HG03457 (cell line): ENCODE results near the gene ACSF3.

Source experiments
- ATAC-seq: cut with Tn5 transposase; IDR thresholded peaks from one replicate; pipeline ENCODE4 v1.9.1; 2021; ENCODE audit warnings: moderate number of reproducible peaks; ENCODE audit not compliant: unreplicated experiment

ACSF3 gene

DNA sequence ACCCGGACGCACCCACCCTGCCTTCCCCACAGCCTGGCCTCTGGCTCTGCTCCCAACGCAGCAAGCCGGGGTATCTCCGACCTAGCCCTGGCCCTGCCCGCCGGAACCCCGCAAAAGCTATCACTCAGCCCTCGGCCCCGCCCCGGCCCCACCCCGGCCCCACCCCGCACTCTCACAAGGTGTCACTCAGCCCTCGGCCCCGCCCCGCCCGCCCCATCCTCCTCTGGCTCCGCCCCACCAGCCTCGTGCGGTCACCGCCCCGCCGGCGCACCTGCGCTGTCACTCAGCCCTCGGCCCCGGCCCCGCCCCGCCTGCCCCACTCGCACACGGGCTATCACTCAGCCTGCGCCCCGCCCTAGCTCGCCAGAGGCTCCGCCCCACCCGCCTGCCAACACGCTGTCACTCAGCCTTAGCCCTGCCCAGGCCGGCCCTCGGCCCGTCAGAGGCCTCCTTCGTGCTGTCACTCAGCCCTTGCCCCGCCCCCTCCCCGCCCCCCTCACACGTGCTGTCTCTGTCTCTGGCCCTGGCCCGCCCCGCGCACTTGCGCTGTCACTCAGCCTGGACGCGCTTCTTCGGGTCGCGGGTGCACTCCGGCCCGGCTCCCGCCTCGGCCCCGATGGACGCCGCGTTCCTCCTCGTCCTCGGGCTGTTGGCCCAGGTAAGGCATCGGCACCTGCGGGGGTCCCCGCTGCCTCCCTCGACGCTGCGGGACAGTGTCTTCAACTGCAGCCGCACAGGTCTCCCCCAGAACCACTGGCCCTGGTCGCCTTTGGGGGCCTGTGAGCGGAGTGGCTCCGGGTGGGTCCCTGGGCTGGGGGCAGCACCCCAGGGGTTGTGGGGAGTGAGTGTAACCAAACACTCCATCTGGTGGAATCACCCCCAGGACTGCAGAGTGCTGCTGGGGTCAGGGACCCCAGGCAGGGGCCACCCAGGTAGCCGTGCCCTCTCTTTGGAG is 77.8 kb downstream of the ACSF3 start, which contains the start of gene CDH15:
Gene CDH15, plus strand, starts transcription at position 533 of the 955 bp plus-strand sequence. Its CDS starts 84 bp downstream, at position 617.
- peak; percentile 65 for ATAC-seq

DNA sequence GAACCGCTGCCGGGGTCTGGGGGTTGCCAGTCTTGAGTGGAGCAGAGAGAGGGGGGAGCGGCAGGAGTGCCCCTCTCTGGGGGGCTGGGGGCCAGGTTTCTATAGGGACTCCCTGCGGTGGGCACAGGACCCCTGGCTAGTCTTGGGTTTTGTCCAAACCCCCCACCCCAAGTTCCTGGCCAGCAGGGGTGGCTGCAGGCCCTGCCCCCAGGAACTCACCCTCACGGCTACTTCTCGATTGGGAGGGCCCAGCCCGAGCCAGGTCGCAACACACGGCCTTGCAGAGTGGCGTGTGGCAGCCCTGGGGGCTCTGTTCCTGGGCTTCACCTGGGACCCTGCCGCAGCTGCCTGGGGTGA is 78.5 kb downstream of the ACSF3 start:
- ATAC-seq, result no peak

- ATAC-seq, result no peak
Measured at GRCh38 chr16:89172528-89173173, 79.0 kb downstream of the ACSF3 start.

GRCh38 chr16:89173174-89173921 is 79.7 kb downstream of the ACSF3 start:
- no peak for ATAC-seq

GRCh38 chr16:89174055-89174827 is 80.6 kb downstream of the ACSF3 start:
- no peak for ATAC-seq

DNA sequence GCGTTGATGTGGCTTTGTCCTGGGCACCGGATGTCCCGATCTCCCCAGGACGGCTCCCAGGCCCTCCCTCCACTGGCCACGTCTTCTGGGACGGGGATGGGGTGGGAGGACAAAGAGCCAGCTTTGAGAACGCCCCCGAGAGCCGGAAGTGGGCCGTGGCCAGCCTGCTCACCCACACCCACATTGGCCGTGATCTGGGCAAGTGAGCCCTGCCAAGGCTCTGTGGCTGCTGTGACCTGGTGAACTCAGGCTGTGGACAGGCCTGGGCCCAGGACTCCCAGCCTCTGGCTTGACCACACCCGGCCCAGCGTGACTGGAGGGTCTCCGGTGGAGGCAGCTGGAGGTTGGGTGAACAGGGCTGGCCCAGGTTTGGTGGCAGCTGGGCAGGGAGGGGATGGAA is 81.2 kb downstream of the ACSF3 start:
- ATAC-seq, result no peak

GRCh38 chr16:89175280-89176146 is 81.9 kb downstream of the ACSF3 start:
- no peak for ATAC-seq

GRCh38 chr16:89176147-89176690 is 82.6 kb downstream of the ACSF3 start:
- no peak for ATAC-seq

- no peak for ATAC-seq
Measured at GRCh38 chr16:89176717-89177116, 83.1 kb downstream of the ACSF3 start.

- no peak for ATAC-seq
Measured at GRCh38 chr16:89177501-89177900, 83.8 kb downstream of the ACSF3 start.

DNA sequence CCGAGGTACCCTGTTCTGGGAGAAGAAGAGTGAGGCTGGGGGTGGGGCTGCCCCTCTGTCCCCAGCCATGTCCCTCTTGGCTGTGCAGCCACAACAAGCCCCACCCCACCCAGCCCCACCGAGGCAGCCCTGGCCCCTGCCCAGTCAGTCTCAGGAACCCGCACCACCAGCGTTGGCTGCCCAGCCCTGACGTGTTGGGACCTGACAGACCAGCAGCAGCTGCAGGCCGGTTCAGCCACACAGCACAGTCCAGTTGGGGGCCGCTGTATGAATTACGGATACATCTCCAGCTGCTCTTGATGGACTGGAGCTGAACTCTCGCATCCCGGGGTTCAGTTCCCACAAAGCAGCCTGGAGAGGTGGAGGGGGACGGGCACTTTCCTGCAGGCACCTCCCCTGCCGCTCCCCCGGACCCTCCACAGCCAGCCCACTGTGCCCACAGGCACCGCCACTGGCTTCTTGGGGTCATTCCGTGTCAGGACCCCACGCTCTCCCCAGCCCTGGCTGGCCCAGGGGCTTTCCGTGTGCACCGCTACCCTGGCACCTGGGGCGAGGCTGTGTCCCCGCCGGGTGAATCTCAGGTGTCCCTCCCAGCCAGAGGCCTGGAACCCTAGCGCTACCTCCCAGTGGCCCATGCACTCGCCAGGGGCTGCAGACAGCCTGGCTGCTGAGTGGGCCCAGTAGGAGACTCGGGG is 84.9 kb downstream of the ACSF3 start:
- ATAC-seq, result no peak

DNA sequence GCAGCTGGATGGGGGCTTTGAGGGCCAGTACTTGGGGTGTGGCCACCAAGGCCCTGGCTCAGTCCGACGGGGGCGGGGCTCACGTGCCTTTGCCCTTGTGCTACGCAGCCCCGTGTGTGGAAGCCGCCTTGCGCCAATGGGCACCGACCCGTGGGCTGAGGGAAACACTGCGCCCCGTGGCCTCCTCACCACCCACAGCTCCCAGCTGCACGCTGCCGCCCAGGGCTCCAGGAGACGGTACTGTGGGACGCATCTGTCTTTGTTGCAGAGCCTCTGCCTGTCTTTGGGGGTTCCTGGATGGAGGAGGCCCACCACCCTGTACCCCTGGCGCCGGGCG is 85.5 kb downstream of the ACSF3 start:
- no peak for ATAC-seq

DNA sequence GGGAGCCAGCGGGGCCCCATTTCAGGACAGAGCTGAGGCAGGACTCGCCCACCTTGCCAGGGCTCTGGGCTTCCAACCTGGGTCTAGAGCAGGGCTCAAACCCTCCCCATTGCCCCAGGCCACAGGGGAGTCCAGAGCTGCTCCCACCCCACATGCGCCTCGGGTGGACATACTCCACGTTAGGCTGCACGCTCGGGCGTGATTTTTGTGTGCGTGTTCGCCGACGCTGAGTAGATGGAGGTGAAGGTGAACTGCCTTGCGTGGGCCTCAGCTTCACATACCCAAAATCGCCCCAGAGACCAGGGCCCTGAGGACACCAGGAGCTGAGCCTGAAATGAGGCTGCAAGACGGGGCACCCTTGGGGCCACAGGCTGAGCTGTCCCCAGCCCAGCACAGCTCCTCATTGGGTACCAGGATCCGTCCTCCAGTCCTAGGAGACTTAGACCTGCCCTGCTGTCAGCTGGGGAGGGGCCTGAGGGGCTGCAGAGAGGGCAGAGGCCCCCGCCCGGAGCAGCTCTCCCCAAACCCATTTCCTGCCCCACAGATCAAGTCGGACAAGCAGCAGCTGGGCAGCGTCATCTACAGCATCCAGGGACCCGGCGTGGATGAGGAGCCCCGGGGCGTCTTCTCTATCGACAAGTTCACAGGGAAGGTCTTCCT is 86.1 kb downstream of the ACSF3 start:
- no peak for ATAC-seq

DNA sequence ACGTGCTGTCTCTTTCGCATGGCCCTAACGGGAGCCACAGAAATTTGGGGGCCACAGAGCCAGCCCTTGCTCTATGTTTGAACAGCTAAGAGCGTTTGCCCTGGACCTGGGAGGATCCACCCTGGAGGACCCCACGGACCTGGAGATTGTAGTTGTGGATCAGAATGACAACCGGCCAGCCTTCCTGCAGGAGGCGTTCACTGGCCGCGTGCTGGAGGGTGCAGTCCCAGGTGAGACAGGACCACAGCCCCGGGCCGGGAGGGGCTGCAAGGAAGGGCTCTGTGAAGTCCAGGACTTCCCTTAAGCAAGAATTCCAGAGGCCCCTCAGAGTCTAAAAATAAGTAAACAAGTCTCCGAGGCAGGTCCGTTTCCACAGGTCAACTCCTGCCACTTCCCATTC is 89.8 kb downstream of the ACSF3 start:
- ATAC-seq, result no peak

- ATAC-seq, result no peak
Measured at GRCh38 chr16:89183975-89184676, 90.5 kb downstream of the ACSF3 start.

GRCh38 chr16:89184677-89184932 is 91.0 kb downstream of the ACSF3 start:
- ATAC-seq, result no peak

DNA sequence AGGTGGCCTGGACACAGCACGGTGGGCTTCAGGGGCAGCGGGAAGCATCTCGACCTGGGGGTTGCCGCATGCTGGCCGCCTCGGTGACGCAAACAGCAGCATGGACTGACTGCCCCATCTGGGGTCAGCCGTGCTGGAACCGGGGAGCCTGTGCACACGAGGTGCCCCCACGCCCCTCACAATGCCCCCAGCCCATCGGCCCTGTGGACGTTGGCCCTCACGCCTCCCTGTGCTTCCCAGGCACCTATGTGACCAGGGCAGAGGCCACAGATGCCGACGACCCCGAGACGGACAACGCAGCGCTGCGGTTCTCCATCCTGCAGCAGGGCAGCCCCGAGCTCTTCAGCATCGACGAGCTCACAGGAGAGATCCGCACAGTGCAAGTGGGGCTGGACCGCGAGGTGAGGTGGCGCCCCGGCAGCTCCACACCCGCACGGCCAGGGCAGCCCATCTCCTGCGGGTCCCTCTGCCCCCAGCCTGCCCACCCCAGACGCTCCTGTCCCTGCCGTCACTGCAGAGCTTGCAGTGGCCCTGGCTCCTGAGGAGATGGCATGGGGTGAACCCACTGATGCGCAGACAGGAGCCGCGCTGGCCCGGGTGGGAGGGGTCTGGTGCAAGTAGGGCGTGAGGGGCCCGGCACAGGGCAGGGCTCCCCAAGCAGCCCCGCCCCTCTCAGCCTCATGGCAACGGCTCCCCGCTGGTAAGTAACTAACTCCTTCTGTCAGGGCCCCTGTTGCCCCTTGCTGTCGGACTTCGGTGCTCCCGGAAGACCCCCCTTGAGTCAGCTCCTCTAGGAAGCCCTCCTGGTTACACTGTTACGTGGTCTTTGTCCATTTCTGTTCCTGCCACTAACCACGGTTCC is 91.5 kb downstream of the ACSF3 start:
- ATAC-seq, result no peak
